ENCODE data around the gene COL12A1.
A peak's percentile ranks its signal among the peaks of the same experiment; 100 is the strongest.
"Not testable (repeated sequence)": the region's sequence is repeated elsewhere in the genome, so short reads cannot be mapped to it uniquely, and the experiment has no call there.

Gene COL12A1

DNA sequence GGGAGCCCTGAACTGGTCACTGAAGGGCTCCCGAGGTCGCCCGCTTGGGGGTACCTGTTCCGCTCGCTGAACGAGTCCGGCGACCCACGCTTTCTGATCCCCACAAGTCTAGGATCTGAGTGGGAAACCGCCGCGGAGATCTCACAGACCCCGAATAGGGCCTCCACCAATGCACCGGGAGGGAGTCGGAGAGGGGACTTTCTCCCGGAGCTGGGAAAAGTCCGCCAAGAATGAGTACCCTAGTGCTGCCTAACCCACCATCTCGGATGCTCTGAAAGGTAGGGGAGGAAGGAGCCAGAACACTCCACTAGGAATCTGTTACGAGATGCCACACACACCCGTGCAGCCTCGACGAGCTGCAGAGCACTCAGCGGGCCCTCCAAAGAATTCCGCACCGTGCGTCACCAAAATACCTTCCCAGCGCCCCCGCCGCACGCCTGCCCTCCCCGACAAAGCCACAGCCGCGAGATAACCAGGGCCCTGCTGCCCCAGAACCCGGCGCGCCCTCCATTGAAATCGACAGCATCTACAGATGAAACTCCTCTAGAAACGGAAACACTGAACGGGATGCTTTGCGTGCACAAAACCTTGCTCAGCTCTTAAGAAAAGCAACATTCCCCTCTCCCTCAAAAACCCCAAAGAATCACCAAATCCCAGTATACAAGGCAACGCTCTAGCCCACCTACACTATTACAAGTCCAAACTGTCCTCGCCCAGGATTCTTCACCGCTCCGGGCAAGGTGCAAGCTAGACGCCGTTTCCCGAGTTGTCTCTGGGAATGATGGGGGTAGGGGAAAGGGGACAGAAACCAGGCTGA, 686 bp downstream of the COL12A1 start:
- TF ChIP-seq ZNF274 (IDR thresholded peaks at IDR 0.05; ENCODE audit: low read depth, low read length) = no peak
- H3K4me3 ChIP-seq (ENCODE audit: low read length) = peak overlapping the region; percentile 30; the same call in 1 of the 2 replicates

- H3K4me3 ChIP-seq (ENCODE audit: low read length) = peak overlapping the region; percentile 4; the same call in 1 of the 2 replicates
- TF ChIP-seq ZNF274 (IDR thresholded peaks at IDR 0.05; ENCODE audit: low read depth, low read length) = no peak
These were observed 1.5 kb downstream of the COL12A1 start for GRCh38 chr6:75204217-75204958.

GRCh38 chr6:75203721-75204120, 2.1 kb downstream of the COL12A1 start:
- no peak overlapping the region for H3K4me3 ChIP-seq (ENCODE audit: low read length)
- TF ChIP-seq ZNF274 (IDR thresholded peaks at IDR 0.05; ENCODE audit: low read depth, low read length) = no peak

DNA sequence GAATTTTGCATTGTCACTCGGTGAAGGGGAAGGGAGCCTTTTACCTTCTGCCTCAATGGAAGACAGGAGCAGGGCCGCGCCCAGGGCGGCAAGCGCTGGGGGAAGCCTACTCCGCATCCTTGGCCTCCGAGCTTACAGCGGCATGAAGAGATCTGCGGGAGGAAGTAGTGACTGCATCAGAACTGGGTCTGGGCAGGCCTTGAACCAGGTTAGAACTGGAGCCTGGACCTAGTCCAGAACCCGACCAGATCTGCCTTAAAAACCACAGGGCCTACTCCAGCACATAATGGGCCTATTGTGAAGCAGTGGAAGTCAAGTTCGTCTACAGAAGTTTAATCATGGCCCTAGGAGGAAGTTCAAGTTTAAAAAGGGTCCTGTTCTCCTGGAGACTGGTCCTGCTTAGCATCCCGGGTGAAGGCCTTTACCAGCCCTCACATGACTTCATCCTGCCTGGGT, 3.1 kb downstream of the COL12A1 start:
- H3K4me3 ChIP-seq (ENCODE audit: low read length) = no peak overlapping the region
- TF ChIP-seq ZNF274 (IDR thresholded peaks at IDR 0.05; ENCODE audit: low read depth, low read length) = no peak

DNA sequence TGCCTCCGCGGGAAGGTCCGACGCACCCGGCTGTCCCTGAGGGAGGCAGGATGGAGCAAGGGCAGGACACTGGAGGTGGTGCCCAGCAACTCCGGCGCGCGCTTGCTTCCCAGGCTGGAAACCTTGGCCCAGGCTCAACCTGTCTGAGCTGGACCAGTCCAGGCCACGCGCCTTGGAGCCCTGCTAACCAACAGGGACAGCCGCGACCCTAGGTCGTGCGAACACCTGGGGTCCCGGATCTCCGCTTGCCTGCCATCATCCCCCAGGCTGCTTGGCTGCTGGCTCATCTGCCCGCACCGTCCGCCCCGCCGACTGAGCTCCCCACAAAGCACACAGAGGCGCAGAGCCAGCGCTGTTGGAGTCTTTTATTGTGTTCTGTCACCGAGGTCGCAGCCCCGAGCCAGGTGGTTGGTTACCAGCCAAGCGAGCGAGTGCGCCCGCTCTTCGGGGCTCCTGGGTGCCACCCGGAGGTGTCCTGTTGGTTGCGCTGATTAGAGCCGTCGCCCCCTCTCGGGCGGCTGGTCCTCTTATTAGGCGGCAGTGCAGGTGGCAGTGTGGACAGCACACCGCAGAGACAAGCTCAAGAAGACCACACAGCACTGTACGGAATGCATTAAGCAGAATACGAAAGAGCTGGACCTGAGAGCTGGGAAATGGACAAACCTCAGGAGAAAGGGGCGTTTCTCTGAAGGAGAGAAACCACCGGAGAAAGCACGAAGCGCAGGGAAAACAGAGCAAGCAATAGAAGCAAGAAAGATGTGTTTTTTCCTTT, 3.8 kb downstream of the COL12A1 start:
- TF ChIP-seq ZNF274 (IDR thresholded peaks at IDR 0.05; ENCODE audit: low read depth, low read length) = no peak
- no peak overlapping the region for H3K4me3 ChIP-seq (ENCODE audit: low read length)

GRCh38 chr6:75201021-75201420, 4.8 kb downstream of the COL12A1 start:
- TF ChIP-seq ZNF274 (IDR thresholded peaks at IDR 0.05; ENCODE audit: low read depth, low read length) = no peak
- H3K4me3 ChIP-seq (ENCODE audit: low read length) = no peak overlapping the region

DNA sequence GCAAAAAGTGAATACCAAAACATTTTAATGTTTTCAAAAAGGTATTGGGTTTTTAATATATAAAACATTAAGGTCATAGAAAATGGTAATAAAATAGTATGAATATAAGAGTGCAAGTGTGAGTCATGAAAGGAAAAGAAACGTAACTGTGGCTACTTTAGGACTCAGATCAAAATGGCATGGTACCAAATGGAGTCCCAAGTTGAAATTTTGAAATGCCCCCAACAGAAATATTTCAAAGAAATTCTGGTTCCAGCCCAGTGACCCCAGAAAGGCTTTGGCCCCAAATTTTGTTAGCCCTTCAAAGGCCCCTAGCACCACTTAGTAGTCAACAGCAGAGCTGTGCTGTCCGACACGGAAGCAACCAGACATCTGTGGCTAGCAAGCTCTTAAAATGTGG, 6.0 kb downstream of the COL12A1 start:
- H3K4me3 ChIP-seq (ENCODE audit: low read length) = no peak overlapping the region
- TF ChIP-seq ZNF274 (IDR thresholded peaks at IDR 0.05; ENCODE audit: low read depth, low read length) = no peak

- TF ChIP-seq ZNF274 (IDR thresholded peaks at IDR 0.05; ENCODE audit: low read depth, low read length) = no peak
- H3K4me3 ChIP-seq (ENCODE audit: low read length) = no peak overlapping the region
These were observed 9.7 kb downstream of the COL12A1 start for GRCh38 chr6:75196081-75196687.

- TF ChIP-seq ZNF274 (IDR thresholded peaks at IDR 0.05; ENCODE audit: low read depth, low read length) = no peak
- no peak overlapping the region for H3K4me3 ChIP-seq (ENCODE audit: low read length)
These were observed 17.5 kb downstream of the COL12A1 start for GRCh38 chr6:75188221-75188925.

GRCh38 chr6:75186581-75186980, 19.3 kb downstream of the COL12A1 start:
- H3K4me3 ChIP-seq (ENCODE audit: low read length) = not testable (repeated sequence)

GRCh38 chr6:75183099-75183541, 22.7 kb downstream of the COL12A1 start:
- TF ChIP-seq ZNF274 (IDR thresholded peaks at IDR 0.05; ENCODE audit: low read depth, low read length) = no peak
- no peak overlapping the region for H3K4me3 ChIP-seq (ENCODE audit: low read length)

DNA sequence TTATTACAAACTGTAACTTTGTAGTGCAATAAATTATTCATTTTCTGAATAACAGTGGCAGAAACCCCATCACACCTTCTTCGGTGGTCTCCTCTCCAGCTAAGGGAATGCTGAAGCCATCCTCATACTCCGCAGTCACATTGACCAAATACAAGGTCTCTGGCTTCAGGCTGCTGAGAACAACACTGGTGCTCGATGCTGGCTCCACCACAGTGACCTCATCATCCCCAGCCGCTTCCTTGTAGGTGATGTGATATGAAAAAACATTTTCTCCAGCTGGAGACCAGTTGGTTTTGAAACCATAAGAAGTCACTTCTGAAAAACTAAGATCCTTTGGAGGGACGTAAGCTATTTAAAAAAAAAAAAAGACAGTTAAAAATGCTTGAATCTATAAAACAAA, 25.0 kb downstream of the COL12A1 start:
- TF ChIP-seq ZNF274 (IDR thresholded peaks at IDR 0.05; ENCODE audit: low read depth, low read length) = no peak

DNA sequence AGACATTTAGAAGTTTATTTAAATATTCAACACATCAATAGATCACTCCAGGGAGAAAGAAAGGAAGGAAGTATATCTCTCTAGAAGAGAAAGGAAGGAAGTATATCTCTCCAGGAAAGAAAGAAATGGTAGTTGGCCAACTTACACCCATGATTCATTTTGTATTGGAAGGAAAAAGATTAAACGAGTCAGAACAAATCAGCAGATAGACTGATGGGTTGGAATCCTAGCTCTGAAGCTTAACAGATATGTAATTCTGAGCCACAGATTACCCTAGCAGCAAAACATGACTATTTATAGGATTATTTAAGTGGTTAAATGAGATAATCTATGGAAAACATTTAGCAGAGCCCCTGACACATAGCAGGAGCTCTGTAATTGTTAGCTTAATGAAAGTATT, 27.1 kb downstream of the COL12A1 start:
- no peak overlapping the region for H3K4me3 ChIP-seq (ENCODE audit: low read length)
- TF ChIP-seq ZNF274 (IDR thresholded peaks at IDR 0.05; ENCODE audit: low read depth, low read length) = no peak

More for the DNA sequence above, 25.0 kb downstream of the COL12A1 start:
- H3K4me3 ChIP-seq (ENCODE audit: low read length) = no peak overlapping the region

All from GM08714 (cell line).